GM12865 (cell line): ENCODE measurements around the gene C6orf136.

Experiments
- DNase-seq: peaks from one replicate; pipeline ENCODE4 v3.0.0; 2010; ENCODE audit warnings: low read depth
- H3K4me3 ChIP-seq: 2 replicates; pipeline ENCODE4 v1.5.1; 2011; ENCODE audit warnings: mild to moderate bottlenecking, low read depth, low read length, control low read depth
- CTCF ChIP-seq: IDR thresholded peaks from 2 replicates; pipeline ENCODE4 v1.5.1; 2011; ENCODE audit warnings: low read length, control low read depth, low read depth, inconsistent platforms; ENCODE audit not compliant: insufficient read depth; ENCODE audit errors: missing control alignments

Gene C6orf136

GRCh38 chr6:30601815-30602641, 44.9 kb upstream of the C6orf136 start:
- TF ChIP-seq CTCF, result no peak
- no peak overlapping the region for H3K4me3 ChIP-seq
- DNase-seq, result no peak

- DNase-seq, result no peak
- no peak overlapping the region for H3K4me3 ChIP-seq
- TF ChIP-seq CTCF, result no peak
Observed at GRCh38 chr6:30603961-30604360, 43.0 kb upstream of the C6orf136 start.

GRCh38 chr6:30610065-30610464, 36.9 kb upstream of the C6orf136 start:
- no peak for TF ChIP-seq CTCF
- no peak for DNase-seq
- no peak overlapping the region for H3K4me3 ChIP-seq

GRCh38 chr6:30611150-30611855, 35.6 kb upstream of the C6orf136 start:
- no peak for TF ChIP-seq CTCF
- no peak for DNase-seq
- H3K4me3 ChIP-seq, result no peak overlapping the region

- H3K4me3 ChIP-seq, result no peak overlapping the region
- no peak for DNase-seq
- TF ChIP-seq CTCF, result no peak
Observed at GRCh38 chr6:30611856-30612194, 35.1 kb upstream of the C6orf136 start.

GRCh38 chr6:30612213-30612612, 34.7 kb upstream of the C6orf136 start:
- H3K4me3 ChIP-seq, result no peak overlapping the region
- TF ChIP-seq CTCF, result no peak
- no peak for DNase-seq
